ENCODE results near the gene MALRD1.

The MALRD1 gene

DNA sequence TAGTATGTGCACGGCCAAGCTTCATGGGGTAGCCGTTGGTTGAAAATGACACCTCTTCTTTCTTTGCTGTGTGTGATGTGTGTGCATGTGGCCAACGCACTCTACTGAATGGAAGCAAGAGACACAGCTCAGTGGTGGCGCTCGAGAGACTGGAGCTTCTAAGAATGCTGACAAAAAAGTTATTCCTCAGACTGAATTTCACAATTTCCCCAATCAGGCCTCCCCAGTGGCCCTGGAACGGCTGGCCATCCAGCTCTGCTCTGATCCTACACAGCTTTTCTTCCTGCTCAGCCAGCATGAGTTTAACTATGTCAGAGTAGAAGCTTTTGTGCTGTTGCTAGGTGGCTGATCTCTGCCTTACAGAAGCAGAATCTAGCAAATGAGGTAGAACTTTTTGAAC lies 581.0 kb downstream of the MALRD1 start:
- H3K9me3 Mint-ChIP-seq = no peaks in the 10 kb centered on the region
- H3K4me3 Mint-ChIP-seq = no peak overlapping the region
- TF ChIP-seq, protein P1, sequence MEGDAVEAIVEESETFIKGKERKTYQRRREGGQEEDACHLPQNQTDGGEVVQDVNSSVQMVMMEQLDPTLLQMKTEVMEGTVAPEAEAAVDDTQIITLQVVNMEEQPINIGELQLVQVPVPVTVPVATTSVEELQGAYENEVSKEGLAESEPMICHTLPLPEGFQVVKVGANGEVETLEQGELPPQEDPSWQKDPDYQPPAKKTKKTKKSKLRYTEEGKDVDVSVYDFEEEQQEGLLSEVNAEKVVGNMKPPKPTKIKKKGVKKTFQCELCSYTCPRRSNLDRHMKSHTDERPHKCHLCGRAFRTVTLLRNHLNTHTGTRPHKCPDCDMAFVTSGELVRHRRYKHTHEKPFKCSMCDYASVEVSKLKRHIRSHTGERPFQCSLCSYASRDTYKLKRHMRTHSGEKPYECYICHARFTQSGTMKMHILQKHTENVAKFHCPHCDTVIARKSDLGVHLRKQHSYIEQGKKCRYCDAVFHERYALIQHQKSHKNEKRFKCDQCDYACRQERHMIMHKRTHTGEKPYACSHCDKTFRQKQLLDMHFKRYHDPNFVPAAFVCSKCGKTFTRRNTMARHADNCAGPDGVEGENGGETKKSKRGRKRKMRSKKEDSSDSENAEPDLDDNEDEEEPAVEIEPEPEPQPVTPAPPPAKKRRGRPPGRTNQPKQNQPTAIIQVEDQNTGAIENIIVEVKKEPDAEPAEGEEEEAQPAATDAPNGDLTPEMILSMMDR (IDR thresholded peaks at IDR 0.05) = no peak
- no peak overlapping the region for H3K27ac Mint-ChIP-seq
- H3K36me3 Mint-ChIP-seq (ENCODE audit: low read depth) = no peaks in the 10 kb centered on the region
- H3K4me1 Mint-ChIP-seq = peaks cover 15% of the 10 kb centered on the region
- DNase-seq = peak; percentile 4
- H3K27me3 Mint-ChIP-seq (ENCODE audit: low read depth, poor library complexity) = no peaks in the 10 kb centered on the region

- TF ChIP-seq, protein P1 (IDR thresholded peaks at IDR 0.05) = no peak
- Mint-ChIP-seq H3K27me3 (ENCODE audit: low read depth, poor library complexity) (no peaks in the 10 kb centered on the region), H3K27ac (no peak overlapping the region), H3K36me3 (ENCODE audit: low read depth) (no peaks in the 10 kb centered on the region), H3K9me3 (no peaks in the 10 kb centered on the region), H3K4me3 (no peak overlapping the region), H3K4me1 (peaks cover 18% of the 10 kb centered on the region)
- no peak for DNase-seq
Measured at GRCh38 chr10:19634163-19634562, 585.6 kb downstream of the MALRD1 start.

DNA sequence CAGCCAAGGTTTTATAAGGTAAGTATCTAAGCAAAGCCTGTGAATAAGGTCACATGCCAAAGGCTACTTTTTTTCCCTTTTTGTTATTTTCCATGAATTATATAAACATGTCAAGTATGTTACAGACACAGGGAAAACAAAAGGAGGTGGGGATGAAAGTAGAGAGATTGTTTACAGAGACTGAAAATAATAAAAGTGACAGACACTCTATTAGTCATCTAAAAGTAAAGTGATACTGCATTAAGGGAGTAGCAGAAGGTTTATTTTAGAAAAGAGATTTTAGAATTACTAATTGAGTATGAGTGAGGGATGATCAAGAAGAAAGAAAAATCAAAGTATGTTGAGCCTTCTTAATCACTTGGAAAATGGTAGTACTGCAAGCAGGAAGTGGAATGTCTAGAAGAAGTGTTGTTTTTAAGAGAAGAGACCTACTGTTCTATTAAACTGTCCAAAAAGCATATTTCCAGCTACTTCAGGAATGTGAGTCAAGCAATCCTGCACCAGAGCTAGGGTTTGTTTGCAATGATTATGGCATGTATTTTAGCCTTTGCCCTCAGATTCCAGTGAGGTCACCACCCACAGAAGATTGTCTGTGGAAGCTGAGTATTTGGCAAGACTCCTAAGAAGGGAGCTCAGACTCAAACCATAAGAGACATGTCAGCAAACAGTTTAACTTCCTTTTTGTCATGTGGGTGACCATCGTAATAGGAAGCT lies 589.7 kb downstream of the MALRD1 start:
- Mint-ChIP-seq H3K4me3 (no peak overlapping the region), H3K27ac (no peak overlapping the region)
- no peak for DNase-seq

GRCh38 chr10:19638896-19639233 lies 590.3 kb downstream of the MALRD1 start:
- TF ChIP-seq, protein P1 (IDR thresholded peaks at IDR 0.05) = no peak
- no peaks in the 10 kb centered on the region for H3K36me3 Mint-ChIP-seq (ENCODE audit: low read depth)
- H3K27ac Mint-ChIP-seq = no peak overlapping the region
- H3K4me3 Mint-ChIP-seq = no peak overlapping the region
- no peaks in the 10 kb centered on the region for H3K27me3 Mint-ChIP-seq (ENCODE audit: low read depth, poor library complexity)
- DNase-seq = no peak
- H3K9me3 Mint-ChIP-seq = no peaks in the 10 kb centered on the region
- H3K4me1 Mint-ChIP-seq = peaks cover 9% of the 10 kb centered on the region

More for the DNA sequence above, 589.7 kb downstream of the MALRD1 start:
- TF ChIP-seq, protein P1 (IDR thresholded peaks at IDR 0.05) = no peak
- H3K27me3 Mint-ChIP-seq (ENCODE audit: low read depth, poor library complexity) = no peaks in the 10 kb centered on the region
- H3K36me3 Mint-ChIP-seq (ENCODE audit: low read depth) = no peaks in the 10 kb centered on the region
- H3K9me3 Mint-ChIP-seq = no peaks in the 10 kb centered on the region
- H3K4me1 Mint-ChIP-seq = peaks cover 9% of the 10 kb centered on the region

DNA sequence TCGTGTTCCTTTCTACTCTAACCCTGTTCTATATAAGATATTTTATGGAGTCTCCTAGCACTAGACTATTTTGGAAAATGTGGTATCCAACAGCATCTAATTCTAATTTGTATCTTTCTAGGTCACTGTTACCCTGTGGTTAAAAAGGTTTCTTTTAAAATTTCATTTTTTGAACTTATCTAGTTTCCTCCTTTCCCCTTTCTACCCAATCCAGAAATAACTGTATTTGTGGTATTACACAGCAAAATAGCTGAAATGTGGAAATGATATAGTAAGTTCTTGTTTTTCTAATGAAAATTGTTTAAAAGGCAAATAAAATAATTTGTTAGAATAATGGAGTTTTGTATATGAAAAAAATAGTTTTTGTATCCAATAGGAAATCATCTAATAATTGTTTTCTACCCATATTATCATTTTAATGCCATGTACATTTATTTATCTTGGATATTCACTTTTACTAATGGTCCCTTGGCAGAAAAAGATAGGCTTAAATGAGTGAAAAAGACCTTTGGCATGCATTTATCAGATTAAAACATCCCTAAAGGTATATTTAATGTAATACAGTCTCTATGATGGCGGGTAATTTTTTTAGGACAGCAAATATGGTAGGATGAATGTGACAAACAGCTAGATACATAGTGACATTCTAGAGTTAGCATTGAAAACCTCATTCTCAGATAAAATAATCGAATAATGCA lies 592.1 kb downstream of the MALRD1 start:
- Mint-ChIP-seq H3K27me3 (ENCODE audit: low read depth, poor library complexity) (no peaks in the 10 kb centered on the region), H3K4me1 (peaks cover 9% of the 10 kb centered on the region), H3K36me3 (ENCODE audit: low read depth) (no peaks in the 10 kb centered on the region), H3K4me3 (no peak overlapping the region), H3K27ac (no peak overlapping the region), H3K9me3 (no peaks in the 10 kb centered on the region)
- DNase-seq = no peak
- TF ChIP-seq, protein P1 (IDR thresholded peaks at IDR 0.05) = no peak

DNA sequence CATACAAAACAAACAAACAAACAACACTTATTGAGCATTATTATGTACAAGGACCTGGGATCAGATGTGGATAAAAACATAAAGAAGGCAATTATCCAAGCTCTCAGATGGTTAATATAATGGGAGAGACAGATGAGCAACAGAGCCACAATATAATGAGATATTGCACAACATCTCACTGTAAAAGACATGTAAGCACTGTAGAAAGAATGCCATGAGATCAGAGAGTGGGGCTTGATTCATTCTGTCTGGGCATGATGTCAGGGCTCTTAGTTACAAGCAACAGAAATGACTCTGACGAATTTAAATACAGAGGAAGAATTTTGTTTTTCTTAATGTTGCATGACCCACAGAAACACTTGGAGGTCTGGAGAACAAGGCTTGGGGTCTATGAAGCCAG lies 602.9 kb downstream of the MALRD1 start:
- Mint-ChIP-seq H3K4me3 (no peak overlapping the region), H3K36me3 (ENCODE audit: low read depth) (no peaks in the 10 kb centered on the region), H3K27me3 (ENCODE audit: low read depth, poor library complexity) (peaks cover 9% of the 10 kb centered on the region)

More for the DNA sequence above, 602.9 kb downstream of the MALRD1 start:
- H3K27ac Mint-ChIP-seq = no peak overlapping the region
- no peak for DNase-seq
- H3K4me1 Mint-ChIP-seq = no peaks in the 10 kb centered on the region
- TF ChIP-seq, protein P1 (IDR thresholded peaks at IDR 0.05) = no peak
- H3K9me3 Mint-ChIP-seq = no peaks in the 10 kb centered on the region

Measured in nephron progenitor cell (in vitro differentiated cells).